NOMO-1 (cell line): Measurements from ENCODE around the gene SLC7A1.

Experiments
- DNase-seq, 2 experiments: peaks; one replicate each; lab custom pipeline; 2025; ENCODE audit not compliant: unreplicated experiment in 2 of 2; lab: John Stamatoyannopoulos, UW

Gene SLC7A1

DNA sequence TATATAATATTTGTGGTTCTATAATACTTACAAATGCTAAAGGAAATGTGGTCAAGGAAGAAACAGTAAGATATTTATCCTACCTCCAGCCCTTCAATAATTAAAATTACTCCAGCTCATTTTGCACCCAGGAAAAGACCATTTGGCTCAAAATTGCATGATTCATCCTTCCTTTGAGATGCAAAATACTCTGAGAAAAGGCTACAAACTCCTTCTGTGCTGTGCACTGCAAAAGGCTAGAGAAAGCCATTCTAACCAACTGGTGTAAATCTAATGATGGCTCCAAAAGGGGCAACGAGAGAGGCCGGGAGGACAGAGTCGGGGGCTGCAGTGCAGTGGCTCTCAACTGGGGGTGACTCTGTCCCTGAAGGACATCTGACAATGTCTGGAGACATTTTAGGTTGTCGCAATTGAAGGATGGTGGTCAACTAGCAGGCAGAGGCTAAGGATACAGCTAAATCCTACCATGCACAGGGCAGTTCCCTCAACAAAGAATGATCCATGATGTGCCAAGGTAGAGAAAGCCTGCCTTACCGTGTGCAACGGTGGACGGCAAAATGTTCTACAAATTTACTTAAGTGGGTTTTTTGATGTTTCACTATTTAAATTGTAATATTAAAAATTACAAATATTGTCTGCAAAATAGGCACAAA, 32.6 kb downstream of the SLC7A1 start:
- DNase-seq: no peak

DNA sequence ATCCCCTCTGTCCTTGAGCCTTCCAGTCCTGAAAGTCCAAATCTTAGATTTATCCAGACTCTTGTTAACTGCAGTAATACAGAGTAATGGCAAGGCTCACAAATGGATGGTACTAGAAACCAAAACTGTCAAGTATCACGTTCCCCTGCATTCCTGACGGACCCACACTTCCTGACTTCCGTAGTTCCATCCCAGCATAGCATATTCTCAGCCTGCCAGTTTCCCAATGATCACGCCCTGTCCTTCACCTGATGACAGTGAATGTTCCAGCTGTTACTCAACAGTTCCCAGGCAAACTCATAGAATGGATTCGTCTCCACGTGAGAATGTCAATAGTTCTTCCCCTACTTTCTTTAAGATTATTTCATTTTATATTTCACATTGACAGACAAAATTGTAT, 33.6 kb downstream of the SLC7A1 start:
- DNase-seq: no peak

DNA sequence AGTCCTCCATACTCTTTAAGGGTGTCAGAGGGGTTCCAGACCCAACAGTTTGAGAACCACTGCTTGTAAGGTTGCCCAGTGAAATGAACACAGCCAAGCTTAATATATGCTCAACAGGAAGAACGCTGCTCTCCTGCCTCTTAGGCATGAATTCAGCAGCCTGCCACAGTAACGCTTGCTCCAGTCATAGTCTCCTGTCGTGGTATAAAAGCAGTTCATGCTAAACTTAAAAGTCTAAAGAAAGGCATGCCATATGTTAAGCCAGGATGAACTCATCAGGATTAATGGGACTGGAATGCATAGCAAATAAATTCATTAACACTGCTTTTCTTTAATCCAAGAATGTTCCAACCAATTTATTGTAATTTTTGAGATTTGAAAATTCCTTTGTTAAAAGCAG, 38.7 kb downstream of the SLC7A1 start:
- no peak for DNase-seq

DNA sequence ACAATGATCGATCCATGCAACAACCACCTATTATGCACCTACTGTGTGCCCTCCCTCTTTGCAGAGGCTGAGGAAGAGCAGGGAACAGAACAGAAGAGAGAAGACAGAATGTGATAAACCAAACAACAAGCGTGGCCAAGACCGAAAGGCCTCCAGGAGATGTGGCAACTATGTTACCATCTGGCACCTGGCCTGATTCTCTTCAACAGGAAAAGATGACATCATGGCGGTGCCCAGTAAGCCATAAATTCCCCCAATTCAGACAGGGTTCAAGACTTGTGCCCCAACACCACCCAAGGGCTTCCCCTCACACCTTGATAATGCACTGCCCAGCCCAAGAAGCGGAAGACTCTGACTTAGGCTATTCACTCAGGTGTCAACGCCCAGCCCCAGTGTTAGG, 44.3 kb downstream of the SLC7A1 start:
- no peak for DNase-seq

DNA sequence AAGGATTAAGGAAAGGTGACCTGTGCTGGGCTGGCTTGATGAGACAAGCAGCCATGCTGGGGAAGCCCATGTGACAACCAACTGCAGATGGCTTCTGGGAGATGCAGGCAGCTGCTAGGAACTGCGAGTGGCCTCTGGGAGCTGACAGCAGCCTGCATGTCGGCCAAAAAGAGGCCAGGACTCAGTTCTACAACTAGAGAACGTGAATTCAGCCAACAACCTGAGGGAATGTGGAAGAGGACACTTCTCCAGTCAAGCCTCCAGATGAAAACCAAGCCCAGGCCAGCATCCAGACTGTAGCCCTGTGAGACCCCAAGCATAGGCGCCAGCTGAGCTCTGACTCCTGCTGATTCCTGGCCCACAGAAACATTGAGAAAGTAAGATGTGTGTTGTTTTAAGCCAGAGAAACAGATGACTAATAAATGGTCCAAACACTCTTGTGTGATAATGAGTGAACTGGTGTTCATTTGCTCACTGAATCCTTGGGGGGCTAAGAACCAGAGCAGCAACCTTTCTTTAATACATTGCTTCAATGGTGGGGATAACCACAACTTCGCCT, 45.0 kb downstream of the SLC7A1 start:
- DNase-seq: no peak

DNA sequence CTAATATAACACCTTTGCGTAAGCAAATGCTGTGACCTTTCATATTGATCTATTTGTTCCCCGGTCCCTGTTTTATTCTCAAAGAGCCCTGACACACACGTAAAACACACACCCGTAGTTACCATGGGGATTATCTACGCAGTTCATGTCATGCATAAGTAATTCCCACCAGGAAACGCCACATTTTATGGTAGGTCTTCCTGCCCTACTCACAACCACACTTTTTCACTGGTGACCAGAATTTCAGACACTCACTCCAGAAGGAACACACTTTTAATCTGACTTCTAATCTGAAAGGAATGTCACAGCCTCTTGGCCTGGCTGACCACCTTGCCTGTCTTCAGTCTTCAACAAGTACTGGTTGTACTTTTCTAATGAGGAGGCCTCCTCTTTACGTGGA, 46.8 kb downstream of the SLC7A1 start:
- DNase-seq: no peak

DNA sequence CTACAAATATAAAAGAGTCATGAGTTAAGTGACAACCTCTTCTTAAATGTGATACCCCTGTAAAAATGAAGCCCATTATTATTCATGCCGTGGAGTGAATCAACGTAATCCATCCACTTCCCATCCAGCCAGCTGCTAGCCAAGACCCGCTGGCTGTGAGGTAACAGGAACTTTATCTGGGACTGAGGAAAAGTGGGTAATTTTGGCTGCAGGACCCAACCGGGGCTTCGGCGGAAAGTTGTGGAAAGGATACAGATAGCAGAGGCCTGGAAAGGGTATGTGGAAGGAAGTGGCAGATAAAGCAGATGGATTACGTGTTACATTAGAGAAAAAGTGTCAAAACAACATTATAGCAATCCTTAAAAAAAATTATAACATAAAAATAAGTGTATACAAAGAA, 48.3 kb downstream of the SLC7A1 start:
- DNase-seq: no peak

DNA sequence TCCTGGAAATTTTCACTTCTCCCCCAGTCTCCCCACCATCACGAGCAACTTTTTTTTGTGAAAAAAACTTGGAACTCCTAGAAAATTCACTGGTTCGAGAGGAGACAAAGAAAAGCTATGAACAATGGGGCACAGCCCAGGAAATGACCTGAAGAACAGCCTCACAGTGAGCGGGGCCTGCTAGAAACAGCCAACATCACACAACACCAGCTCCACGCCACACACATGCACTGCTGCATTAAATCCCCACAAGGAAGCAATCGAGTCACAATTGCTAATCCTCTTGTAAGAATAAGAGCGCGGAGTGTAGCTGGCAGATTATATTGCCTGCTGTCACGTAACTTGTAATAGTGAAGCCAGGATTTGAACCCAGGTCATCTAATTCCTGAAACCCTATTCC, 48.8 kb downstream of the SLC7A1 start:
- no peak for DNase-seq

DNA sequence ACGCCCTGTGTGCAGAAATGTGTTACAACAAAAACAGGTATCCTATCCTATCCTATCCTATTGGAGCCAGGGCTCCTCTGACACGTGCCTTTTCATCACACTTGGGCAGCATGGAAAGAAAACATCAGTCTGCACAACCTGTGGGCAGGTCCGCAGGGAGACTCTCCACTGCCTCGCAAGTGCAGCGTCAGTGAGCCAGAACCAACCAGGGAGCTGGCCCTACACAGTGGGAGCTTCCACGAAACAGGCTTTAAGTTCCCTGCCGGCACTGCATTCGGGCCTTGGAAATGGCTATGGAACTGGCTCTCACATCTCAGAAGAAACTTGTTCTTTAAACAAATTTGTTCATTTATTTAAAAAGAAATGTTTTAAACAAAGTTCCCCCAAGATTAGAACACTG, 49.5 kb downstream of the SLC7A1 start:
- DNase-seq: no peak

DNA sequence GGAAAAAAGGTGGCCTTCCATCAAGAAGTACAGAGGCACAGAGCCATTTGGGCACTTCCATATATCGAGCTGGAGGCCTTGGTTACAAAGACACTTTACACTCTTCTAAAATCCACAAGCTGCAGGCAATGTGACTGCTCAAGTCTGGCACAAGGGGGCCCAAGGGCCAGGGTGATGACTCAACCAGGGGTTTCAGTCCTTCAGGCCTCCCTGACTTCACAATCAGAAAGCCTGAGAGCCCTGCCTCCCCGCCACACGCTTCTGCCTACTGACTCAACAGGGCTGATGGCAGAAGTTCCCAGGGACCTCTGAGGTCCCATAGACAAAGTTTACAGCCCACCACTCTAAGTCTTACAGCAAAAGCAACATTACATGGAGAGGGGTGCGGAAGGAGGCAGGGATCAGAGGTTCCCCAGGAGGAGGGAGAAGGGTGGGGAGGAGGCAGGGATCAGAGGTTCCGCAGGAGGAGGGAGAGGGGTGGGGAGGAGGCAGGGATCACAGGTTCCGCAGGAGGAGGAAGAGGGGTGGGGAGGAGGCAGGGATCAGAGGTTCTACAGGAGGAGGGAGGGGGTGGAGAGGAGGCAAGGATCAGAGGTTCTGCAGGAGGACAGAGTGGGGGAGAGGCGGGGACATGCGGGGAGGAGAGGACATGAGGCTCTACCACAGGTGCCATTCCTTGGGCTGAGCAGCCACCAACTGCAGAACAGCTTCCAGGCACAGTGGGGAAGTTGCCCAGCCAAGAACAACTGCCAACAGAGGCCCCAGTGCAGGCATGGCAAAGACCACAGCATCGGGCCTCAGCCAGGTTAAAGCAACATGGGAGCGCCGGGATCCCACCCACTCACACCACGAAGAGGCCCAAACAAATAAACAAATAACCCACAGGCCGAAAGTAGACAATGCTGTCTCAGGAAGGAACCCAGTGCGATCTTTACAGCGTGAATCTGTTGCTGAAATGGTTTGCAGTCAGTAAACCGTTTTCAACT, 52.0 kb downstream of the SLC7A1 start:
- DNase-seq: peak; percentile 2 to 35

DNA sequence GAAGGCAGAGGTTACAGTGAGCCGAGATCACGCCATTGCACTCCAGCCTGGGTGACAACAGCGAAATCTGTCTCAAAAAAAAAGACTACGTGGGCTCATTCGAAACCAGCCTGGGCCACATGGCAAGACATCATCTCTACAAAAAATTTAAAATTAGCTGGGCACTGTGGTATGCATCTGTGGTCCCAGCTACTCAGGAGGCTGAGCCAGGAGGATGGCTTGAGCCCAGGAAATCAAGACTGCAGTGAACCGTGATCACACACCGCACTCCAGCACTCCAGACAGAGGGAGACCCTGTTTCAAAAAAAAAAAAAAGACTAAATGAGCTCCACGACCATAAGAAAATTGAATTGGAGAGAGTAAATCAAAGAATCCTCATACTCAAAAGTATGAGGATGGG, 53.1 kb downstream of the SLC7A1 start:
- no peak for DNase-seq

DNA sequence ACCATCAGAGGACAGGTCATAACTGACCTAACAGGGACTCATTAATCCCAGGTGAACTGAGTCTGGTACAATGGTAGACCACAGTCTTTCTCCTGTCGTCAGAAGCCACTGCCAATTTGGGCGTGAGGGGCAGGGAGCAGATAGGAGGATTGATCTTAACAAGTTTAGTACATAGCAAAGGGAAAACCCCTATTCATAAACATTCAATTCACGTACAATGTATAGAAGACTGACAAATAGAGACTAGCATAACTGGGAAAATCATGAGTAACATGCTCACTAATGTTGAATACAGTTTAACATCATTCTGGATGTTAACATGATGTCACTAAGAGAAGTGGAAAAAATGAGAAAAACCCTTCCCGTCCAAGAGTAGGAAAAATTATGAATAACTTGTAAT, 54.1 kb downstream of the SLC7A1 start:
- no peak for DNase-seq

DNA sequence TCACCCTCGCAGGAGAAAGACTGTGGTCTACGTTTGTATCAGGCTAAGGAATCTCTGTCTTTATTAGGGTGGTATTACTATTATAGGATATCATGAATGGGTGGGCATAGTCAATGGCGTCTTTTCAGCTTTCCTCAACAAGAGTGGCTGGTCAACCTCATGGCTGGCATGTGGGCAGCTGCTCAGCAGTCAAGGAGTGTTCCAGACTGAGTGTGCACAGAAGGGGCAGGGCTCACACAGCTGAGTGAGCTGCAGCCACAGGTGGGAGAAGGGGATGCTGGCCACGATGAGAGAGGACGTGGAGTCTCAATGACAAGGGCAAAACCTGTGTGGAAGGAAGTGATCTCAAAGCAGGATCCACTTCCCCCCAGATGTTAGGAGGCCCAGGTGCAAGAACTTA, 54.7 kb downstream of the SLC7A1 start:
- DNase-seq: no peak

DNA sequence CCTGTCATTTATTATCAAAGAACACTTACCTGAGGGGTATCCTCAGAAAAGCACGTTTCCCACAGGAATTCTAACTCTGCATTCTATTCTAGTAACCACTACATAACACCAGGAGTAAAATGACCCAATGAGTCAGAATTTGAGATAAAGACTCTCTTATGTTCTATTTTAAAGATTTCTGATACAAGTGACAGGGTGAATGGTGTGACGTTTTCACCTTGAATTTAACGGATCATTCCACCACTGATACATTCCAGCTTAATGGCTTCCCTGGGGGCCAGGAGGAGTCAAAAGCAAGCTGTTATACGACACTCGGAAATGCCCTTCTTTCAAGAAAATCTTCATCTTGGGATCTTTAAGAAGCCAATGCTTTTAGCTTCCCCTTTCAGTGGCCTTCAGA, 55.2 kb downstream of the SLC7A1 start:
- DNase-seq: no peak

DNA sequence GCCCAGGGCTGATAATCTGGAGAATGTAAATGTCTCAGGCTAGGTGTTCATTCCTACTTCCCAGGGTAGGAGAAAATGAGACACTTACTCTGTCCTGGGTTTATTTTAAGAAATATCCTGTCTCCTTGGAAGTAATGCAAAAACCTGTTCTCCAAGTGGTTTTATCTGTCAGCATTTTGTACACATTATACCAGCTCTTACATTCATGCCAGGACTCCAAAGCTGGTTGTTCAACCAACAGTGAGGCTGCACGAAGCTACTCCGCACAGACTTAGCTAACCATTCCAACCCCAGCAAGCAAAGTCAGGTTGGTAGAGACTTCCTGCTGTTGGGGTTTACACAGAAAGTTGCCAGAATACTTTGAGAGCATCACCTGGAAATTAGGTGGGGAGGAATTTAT, 55.6 kb downstream of the SLC7A1 start:
- no peak for DNase-seq

DNA sequence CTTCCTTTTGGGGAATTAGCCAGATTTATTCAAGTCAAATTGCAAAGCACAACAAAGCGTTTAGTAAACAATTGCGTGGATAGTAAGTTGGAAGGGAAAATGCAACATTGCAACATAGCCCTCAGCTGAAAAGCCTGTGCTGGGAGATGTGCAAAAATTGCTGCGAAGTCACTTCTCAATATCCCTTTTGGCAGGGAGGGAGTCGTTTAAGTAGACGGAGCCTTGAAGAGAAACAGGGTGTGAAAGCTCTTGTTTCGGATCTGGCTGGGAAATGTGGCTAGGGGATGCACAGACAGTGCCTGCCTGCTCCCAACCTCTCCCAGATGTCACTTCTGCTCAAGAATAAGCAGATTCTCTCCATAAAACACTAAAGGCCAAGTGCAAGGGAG, 56.8 kb downstream of the SLC7A1 start:
- no peak for DNase-seq

DNA sequence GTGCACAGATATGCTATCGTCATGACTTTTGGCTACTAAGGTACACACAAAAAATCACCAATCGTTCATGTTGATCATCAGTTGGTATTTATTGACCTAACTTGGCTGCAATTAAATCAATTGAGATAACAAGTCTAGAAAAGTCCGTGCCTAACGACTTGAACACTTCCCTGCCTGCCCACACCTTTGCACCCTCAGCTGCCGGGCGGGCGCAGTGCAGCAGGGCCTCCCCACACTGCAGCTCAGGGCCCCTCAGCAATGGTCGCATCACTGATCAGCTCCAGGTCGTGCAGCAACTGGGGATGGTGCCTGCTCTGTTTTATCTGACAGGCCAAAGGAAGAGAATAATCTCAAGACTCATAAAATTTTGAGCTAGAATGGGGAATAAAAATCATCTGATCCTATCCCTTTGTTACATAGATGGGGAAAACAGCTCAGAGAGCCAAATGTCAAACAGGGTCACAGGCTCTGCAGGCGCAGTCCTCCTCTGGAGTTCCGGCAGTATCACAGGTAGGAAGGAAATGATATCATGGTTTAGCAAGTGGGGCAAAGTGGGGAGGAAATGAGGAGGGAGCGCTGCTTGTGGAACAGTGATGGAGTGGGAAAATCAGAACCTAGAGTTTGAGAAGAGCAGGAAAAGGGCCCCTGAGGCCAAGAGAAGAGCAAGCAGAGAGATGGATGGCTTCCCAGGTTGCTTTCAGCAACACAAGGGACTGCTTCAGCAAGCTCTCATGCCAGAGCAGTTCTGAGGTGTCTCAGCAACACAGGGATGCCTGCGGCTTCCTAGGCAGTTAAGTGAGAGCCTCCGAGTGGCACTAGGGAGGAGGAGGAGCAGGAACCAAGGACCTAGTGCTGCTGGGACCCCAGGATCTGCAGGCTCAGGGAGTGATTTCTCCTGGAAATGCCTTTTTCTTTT, 57.5 kb downstream of the SLC7A1 start:
- DNase-seq: no peak

DNA sequence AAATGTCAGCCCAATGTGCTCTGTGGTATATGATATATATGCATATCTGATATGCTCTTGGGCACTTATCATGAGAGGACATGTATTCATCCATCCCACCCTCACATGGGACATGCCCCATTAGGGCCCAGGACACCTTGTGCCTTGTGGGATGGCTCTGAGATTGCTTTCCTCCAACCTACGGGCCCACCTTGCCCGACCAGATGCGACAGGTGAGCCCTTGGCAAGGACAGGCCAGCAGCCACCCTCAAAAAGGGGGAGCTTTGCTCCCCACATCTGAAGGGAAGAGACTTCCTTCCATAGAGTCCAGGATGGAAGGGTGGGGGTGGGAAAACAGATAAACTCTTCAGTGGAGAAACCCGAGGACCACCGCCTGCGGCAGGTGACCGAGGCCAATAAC, 58.6 kb downstream of the SLC7A1 start:
- no peak for DNase-seq

DNA sequence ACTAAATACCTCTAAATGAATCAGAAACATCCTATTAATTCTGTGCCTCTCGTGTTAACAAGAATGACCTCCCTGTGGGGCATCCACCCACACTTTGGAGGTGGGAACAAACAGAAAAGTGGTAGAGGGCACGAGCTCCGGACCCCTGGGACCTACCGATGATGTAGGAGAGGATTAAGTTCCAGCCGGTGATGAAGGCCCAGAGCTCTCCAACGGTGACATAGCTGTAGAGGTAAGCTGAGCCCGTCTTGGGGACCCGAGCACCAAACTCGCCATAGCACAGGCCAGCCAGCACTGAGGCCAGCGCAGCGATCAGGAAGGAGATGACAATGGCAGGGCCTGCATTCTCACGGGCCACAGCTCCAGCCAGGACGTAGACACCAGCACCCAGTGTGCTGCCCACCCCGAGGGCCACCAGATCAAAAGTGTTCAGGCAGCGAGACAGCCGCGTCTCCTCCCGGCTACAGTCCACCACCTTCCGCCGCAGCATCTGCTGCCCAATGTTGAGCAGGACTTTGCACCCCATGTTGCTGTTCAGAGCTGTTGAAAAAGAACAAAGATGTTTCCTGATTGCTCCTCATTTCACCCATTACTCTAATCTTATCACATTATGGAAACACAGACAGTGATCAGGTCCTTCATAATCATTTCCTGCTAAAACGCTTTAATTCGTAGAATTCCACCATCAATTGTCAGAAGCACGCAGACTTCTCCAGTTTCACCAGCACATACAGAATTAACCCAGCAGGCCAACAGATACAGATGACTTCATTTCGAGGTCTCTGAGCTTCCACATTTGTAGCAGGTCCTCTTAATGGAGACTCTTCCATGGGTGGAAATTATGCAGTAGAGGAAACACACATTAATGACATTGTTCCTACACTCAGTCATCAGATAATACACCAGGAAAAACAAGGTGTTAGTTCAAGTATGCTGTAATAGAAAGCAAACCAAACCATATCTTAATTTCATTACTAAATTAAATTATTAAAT, 59.5 kb downstream of the SLC7A1 start:
- no peak for DNase-seq

DNA sequence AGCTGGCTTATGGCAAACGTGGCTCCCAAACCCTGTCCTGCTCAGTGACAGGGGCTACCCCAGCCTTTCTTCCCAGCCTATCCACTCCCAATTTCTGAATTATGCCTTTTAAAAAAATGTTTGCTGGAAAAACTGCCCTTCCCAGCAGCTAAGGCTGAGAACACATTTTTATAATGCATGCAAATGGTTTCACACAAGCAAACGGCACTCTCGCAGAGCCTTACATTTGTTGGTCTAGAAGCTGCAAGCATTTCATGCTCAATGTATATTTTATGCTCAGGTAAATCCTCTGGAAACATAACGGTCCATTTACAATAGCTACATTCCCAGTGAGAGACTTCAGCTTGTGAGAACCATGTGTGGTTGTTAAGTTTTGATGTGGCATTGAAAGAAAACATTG, 61.4 kb downstream of the SLC7A1 start:
- no peak for DNase-seq
